Fibroblast of lung (primary cell): ENCODE results near the gene TP53BP1. TPM values are rescaled to one million over a fixed set of nuclear protein-coding genes. Genes with fewer than 3 reads are reported as not detected.

ENCODE experiments used
- DNase-seq, 2 donors: peaks; one replicate each; pipeline versions ENCODE4 v3.0.0 to v3.0.0-alpha.2; 2010; ENCODE audit warnings: low read depth in 2 of 2
- H2AFZ ChIP-seq: 2 replicates; pipeline ENCODE4 v1.5.1; 2012; ENCODE audit warnings: low read length, control low read depth, inconsistent platforms
- H3K27ac ChIP-seq: 2 replicates; pipeline ENCODE4 v1.5.1; 2011; ENCODE audit warnings: low read length, control low read depth; ENCODE audit not compliant: insufficient read depth
- H3K27me3 ChIP-seq: 2 replicates; pipeline ENCODE4 v1.5.1; 2011; ENCODE audit warnings: mild to moderate bottlenecking, low read length; ENCODE audit not compliant: control insufficient read depth, insufficient read depth
- H3K36me3 ChIP-seq: 2 replicates; pipeline ENCODE4 v1.5.1; 2011; ENCODE audit warnings: low read length; ENCODE audit not compliant: control insufficient read depth, insufficient read depth
- H3K4me1 ChIP-seq: 2 replicates; pipeline ENCODE4 v1.5.1; 2011; ENCODE audit warnings: low read length; ENCODE audit not compliant: control insufficient read depth, insufficient read depth; ENCODE audit errors: extremely low read depth
- H3K4me2 ChIP-seq: 2 replicates; pipeline ENCODE4 v1.5.1; 2011; ENCODE audit warnings: low read length, control low read depth; ENCODE audit not compliant: insufficient read depth; ENCODE audit errors: extremely low read depth
- H3K4me3 ChIP-seq, 4 experiments: fragments of 200-600 bp in 1 of 4; sonication (generic) in 1 of 4; replicated peaks in 1 of 4; 2 replicates each; pipeline ENCODE4 v1.5.1; 2011 to 2016; ENCODE audit warnings: low read length in 4 of 4, low read depth in 3 of 4, mild to moderate bottlenecking in 3 of 4, control low read depth in 2 of 4, inconsistent platforms in 1 of 4, mixed read lengths in 1 of 4; ENCODE audit not compliant: insufficient read depth in 1 of 4; ENCODE audit errors: control extremely low read depth in 1 of 4
- H3K79me2 ChIP-seq: 2 replicates; pipeline ENCODE4 v1.5.1; 2012; ENCODE audit warnings: mild to moderate bottlenecking, low read length, inconsistent platforms; ENCODE audit not compliant: control insufficient read depth, insufficient read depth
- H3K9ac ChIP-seq: 2 replicates; pipeline ENCODE4 v1.5.1; 2011; ENCODE audit warnings: mild to moderate bottlenecking, low read length, control low read depth; ENCODE audit not compliant: insufficient read depth
- H3K9me3 ChIP-seq: 2 replicates; pipeline ENCODE4 v1.5.1; 2012; ENCODE audit warnings: low read depth, low read length; ENCODE audit not compliant: control insufficient read depth, insufficient read depth
- H4K20me1 ChIP-seq: 2 replicates; pipeline ENCODE4 v1.5.1; 2011; ENCODE audit warnings: low read length; ENCODE audit not compliant: control insufficient read depth, insufficient read depth; ENCODE audit errors: extremely low read depth
- EZH2 ChIP-seq: IDR thresholded peaks from 2 replicates; pipeline ENCODE4 v1.5.1; 2012; ENCODE audit warnings: low read length, control low read depth, mild to moderate bottlenecking; ENCODE audit errors: missing control alignments
- polyA plus RNA-seq, 2 donors: library from polyadenylated mRNA; depleted of rRNA in 1 of 2; stranded (reverse) in 1 of 2; unstranded in 1 of 2; fragments of >200 nt; gene quantifications; 2 replicates each; pipeline ENCODE4 v1.2.1, GENCODE V29; 2011 to 2012; ENCODE audit warnings: missing spikeins in 1 of 2
- total RNA-seq: library from RNA; depleted of rRNA; stranded (reverse); fragments of >200 nt; gene quantifications from 2 replicates; pipeline ENCODE4 v1.2.1, GENCODE V29; 2014
- TF ChIP-seq, protein P1 (sequence below), 2 donors: IDR thresholded peaks in 1 of 2; conservative IDR thresholded peaks in 1 of 2; 1 replicate in 1 of 2; 2 replicates in 1 of 2; pipeline ENCODE4 v1.5.1; 2011 to 2012; ENCODE audit warnings: low read length in 2 of 2, control low read depth in 1 of 2, inconsistent platforms in 1 of 2, low read depth in 1 of 2, mild to moderate bottlenecking in 1 of 2

Gene TP53BP1
- total and polyA plus RNA-seq, 2 donors (not counting 1 experiment from before 2014, with no cell fraction given): 38.8 to 132 TPM

- H3K9ac ChIP-seq: no peak overlapping the region
- no peak for TF ChIP-seq EZH2
- TF ChIP-seq, protein P1, sequence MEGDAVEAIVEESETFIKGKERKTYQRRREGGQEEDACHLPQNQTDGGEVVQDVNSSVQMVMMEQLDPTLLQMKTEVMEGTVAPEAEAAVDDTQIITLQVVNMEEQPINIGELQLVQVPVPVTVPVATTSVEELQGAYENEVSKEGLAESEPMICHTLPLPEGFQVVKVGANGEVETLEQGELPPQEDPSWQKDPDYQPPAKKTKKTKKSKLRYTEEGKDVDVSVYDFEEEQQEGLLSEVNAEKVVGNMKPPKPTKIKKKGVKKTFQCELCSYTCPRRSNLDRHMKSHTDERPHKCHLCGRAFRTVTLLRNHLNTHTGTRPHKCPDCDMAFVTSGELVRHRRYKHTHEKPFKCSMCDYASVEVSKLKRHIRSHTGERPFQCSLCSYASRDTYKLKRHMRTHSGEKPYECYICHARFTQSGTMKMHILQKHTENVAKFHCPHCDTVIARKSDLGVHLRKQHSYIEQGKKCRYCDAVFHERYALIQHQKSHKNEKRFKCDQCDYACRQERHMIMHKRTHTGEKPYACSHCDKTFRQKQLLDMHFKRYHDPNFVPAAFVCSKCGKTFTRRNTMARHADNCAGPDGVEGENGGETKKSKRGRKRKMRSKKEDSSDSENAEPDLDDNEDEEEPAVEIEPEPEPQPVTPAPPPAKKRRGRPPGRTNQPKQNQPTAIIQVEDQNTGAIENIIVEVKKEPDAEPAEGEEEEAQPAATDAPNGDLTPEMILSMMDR (conservative IDR thresholded peaks at IDR 0.05 in 1 of 2, IDR thresholded peaks at IDR 0.05 in 1 of 2; ENCODE audit: low read depth in 1 of 2, low read length in 2 of 2): no peak
- peaks cover 3% of the 10 kb centered on the region for H3K4me1 ChIP-seq
- no peaks in the 10 kb centered on the region for H3K27me3 ChIP-seq
- H3K79me2 ChIP-seq: peaks cover 49% of the 10 kb centered on the region
- no peak for DNase-seq
- H3K4me2 ChIP-seq: no peak overlapping the region
- no peaks in the 10 kb centered on the region for H3K9me3 ChIP-seq
- peaks cover 47% of the 10 kb centered on the region for H3K36me3 ChIP-seq
- H2AFZ ChIP-seq: no peak overlapping the region
- H4K20me1 ChIP-seq: no peaks in the 10 kb centered on the region
- H3K27ac ChIP-seq: no peak overlapping the region
- no peak overlapping the region for H3K4me3 ChIP-seq
These were observed 29.3 kb upstream of the TP53BP1 start for GRCh38 chr15:43522247-43522646.

GRCh38 chr15:43521419-43521818, 28.5 kb upstream of the TP53BP1 start:
- no peak for DNase-seq
- Histone ChIP-seq H3K9ac (peak overlapping the region; percentile 7), H4K20me1 (no peaks in the 10 kb centered on the region), H3K9me3 (no peaks in the 10 kb centered on the region), H3K36me3 (peaks cover 46% of the 10 kb centered on the region), H3K27ac (no peak overlapping the region), H3K79me2 (peaks cover 52% of the 10 kb centered on the region), H3K4me1 (peaks cover 8% of the 10 kb centered on the region), H3K27me3 (no peaks in the 10 kb centered on the region), H3K4me2 (no peak overlapping the region), H3K4me3 (no peak overlapping the region), H2AFZ (no peak overlapping the region)
- TF ChIP-seq, protein P1 (conservative IDR thresholded peaks at IDR 0.05 in 1 of 2, IDR thresholded peaks at IDR 0.05 in 1 of 2; ENCODE audit: low read depth in 1 of 2, low read length in 2 of 2): no peak
- no peak for TF ChIP-seq EZH2

- H3K9ac ChIP-seq: no peak overlapping the region
- no peak for DNase-seq
- H3K79me2 ChIP-seq: peaks cover 51% of the 10 kb centered on the region
- peak overlapping the region in 1 of 4 experiments; percentile 1 for H3K4me3 ChIP-seq
- no peaks in the 10 kb centered on the region for H3K9me3 ChIP-seq
- peaks cover 43% of the 10 kb centered on the region for H3K36me3 ChIP-seq
- no peak overlapping the region for H2AFZ ChIP-seq
- H3K27ac ChIP-seq: no peak overlapping the region
- H4K20me1 ChIP-seq: no peaks in the 10 kb centered on the region
- peaks cover 14% of the 10 kb centered on the region for H3K4me1 ChIP-seq
- no peaks in the 10 kb centered on the region for H3K27me3 ChIP-seq
- no peak for TF ChIP-seq EZH2
- TF ChIP-seq, protein P1 (conservative IDR thresholded peaks at IDR 0.05 in 1 of 2, IDR thresholded peaks at IDR 0.05 in 1 of 2; ENCODE audit: low read depth in 1 of 2, low read length in 2 of 2): no peak
- H3K4me2 ChIP-seq: no peak overlapping the region
These were observed 27.2 kb upstream of the TP53BP1 start for GRCh38 chr15:43520138-43520537.
